GM19193 (cell line): ENCODE results near the gene SCGB1D1.

ENCODE experiments used
- POLR2A ChIP-seq: IDR thresholded peaks from 4 replicates; pipeline ENCODE4 v1.6.1; 2011; ENCODE audit not compliant: insufficient read depth, insufficient read length; ENCODE audit errors: extremely low read depth

The SCGB1D1 gene

GRCh38 chr11:62152245-62153086 lies 37.5 kb upstream of the SCGB1D1 start:
- TF ChIP-seq POLR2A, result no peak

DNA sequence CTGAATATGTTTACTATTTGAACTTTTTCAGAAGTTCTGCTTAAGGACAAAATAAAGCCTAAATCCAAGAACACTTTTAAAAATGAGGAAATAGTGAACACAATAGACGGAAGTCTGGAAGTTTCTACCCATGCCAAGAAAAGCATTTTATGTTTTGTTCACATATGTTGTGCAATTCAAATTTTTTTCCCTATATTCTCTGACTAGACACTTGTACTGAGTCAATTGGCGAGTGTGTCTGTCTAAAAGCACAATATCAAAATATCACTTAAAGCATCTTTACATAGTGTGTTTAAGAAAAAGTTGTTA lies 37.0 kb upstream of the SCGB1D1 start:
- no peak for TF ChIP-seq POLR2A

DNA sequence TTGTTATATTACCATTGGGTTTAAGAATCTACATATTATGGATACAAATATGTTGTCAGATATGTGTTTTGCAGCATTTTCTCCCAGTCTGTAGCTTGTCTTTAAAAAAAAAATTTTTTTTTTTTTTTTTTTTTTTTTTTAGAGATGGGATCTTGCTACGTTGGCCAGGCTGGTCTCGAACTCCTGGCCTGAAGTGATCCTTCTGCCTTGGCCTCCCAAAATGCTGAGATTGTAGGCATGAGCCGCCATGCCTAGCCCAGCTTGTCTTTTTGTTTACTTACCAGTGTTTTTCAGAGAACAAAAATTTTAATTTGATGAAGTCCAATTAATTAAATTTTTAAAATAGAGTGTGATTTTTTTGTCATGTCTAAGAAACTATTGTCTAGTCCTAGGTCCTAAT lies 36.4 kb upstream of the SCGB1D1 start:
- TF ChIP-seq POLR2A, result no peak

DNA sequence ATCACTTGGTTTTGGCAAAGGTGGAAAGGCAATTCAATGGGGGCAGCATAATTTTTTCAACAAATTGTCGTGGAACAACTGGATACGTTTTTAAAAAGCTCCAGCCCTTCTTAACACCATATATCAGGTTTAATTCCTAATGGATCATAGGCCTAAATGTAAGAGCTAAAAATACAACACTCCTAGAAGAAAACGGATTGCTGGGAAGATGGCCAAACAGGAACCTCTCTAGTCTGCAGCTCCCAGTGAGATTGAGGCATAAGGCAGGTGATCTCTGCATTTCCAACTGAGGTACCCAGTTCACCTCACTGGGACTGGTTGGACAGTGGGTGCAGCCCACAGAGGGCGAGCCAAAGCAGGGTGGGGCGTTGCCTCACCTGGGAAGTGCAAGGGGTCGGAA lies 32.4 kb upstream of the SCGB1D1 start:
- TF ChIP-seq POLR2A, result no peak

- TF ChIP-seq POLR2A, result no peak
These were observed 23.6 kb upstream of the SCGB1D1 start for GRCh38 chr11:62166371-62166770.

DNA sequence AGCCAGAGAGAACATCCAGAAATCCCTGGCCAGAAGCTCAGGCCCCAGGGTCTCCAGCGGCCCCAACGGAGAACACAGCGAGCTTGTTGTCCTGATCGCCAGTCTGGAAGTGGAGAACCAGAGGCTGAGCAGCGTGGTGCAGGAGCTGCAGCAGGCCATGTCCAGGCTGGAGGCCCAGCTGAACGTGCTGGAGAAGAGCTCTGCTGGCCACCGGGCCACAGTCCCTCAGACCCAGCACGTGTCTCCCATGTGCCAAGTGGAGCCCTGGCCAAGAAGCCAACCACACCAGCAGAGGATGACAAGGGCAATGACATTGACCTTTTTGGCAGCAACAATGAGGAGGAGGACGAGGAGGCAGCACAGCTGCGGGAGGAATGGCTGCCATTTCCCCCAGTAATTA lies 20.6 kb upstream of the SCGB1D1 start:
- no peak for TF ChIP-seq POLR2A

- TF ChIP-seq POLR2A, result no peak
These were observed 20.1 kb upstream of the SCGB1D1 start for GRCh38 chr11:62169935-62170334.

- TF ChIP-seq POLR2A, result no peak
These were observed 18.7 kb upstream of the SCGB1D1 start for GRCh38 chr11:62171261-62171723.

DNA sequence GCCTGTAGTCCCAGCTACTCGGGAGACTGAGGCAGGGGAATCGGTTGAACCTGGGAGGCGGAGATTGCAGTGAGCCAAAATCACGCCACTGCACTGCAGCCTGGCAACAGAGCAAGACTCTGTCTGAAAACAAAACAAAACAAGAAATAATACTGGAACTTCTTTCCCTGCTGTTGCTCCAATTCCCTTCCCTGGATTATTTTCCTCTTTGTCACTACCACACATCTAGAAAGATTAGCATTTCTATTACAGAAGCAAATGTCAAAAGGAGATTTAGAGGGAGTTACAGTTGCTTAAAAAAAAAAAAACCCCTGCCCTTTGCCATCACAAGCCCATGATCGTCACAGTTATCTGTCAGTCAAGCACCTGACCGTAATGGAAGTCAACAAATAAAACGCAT lies 17.7 kb upstream of the SCGB1D1 start:
- TF ChIP-seq POLR2A, result no peak

GRCh38 chr11:62176766-62177165 lies 13.2 kb upstream of the SCGB1D1 start:
- no peak for TF ChIP-seq POLR2A

- no peak for TF ChIP-seq POLR2A
These were observed 10.0 kb upstream of the SCGB1D1 start for GRCh38 chr11:62179995-62180394.

DNA sequence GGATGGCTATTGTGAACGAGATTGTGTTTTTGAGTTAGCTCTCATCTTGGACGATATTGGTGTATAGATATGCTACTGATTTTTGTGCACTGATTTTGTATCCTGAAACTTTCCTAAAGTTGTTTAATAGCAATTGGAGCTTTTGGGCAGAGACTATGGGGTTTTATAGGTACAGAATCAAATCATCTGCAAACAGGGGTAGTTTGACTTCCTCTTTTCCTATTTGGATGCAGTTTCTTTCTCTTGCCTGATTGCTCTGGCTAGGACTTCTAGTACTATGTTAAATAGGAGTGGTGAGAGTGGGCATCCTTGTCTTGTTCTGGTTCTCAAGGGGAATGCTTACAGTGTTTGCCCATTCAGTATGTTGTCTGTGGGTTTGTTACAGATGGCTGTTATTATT lies 8.9 kb upstream of the SCGB1D1 start:
- no peak for TF ChIP-seq POLR2A

DNA sequence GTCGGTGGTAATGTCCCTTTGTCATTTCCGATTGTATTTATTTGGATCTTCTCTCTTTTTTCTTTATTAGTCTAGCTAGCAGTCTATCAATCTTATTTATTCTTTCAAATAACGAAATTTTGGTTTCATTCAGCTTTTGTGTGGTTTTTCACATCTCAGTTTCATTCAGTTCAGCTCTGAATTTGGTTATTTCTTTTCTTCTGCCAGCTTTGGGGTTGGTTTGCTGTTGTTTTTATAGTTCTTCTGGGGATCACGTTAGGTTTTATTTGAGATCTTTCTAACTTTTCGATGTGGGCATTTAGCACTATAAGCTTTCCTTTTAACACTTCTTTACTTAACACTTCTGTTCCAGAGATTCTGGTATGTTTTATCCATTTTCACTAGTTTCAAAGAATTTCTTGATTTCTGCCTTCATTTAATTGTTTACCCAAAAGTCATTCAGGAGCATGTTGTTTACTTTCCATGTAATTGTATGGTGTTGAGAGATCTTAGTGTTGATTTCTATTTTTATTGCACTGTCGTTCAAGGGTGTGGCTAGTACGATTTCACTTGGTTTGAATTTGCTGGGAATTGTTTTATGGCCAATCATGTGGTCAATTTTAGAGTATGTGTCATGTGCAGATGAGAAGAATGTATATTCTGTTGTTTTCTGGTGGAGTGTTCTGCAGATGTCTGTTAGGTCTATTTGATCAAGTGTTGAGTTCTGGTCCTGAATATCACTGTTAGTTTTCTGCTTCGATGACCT lies 7.7 kb upstream of the SCGB1D1 start:
- TF ChIP-seq POLR2A, result no peak

GRCh38 chr11:62186195-62186594 lies 3.8 kb upstream of the SCGB1D1 start:
- no peak for TF ChIP-seq POLR2A

- no peak for TF ChIP-seq POLR2A
These were observed 3.9 kb downstream of the SCGB1D1 start for GRCh38 chr11:62193952-62194351.

GRCh38 chr11:62195945-62196344 lies 5.9 kb downstream of the SCGB1D1 start:
- no peak for TF ChIP-seq POLR2A
